A673 (cell line): ENCODE results near the gene TCF7L2. TPM values are rescaled to one million over a fixed set of nuclear protein-coding genes. Genes with fewer than 3 reads are reported as not detected.

Experiments used
- BruUV-seq: library from RNA; stranded (reverse); fragments of 400-500 nt; replicated peaks from 2 replicates; lab custom pipeline; 2021; lab: Mats Ljungman, UMichigan
- CTCF ChIA-PET: fragments of 300-600 bp; sonication (Branson Sonifier 250); formaldehyde crosslinking; loops from one replicate; lab custom pipeline; 2022; ENCODE audit warnings: antibody characterized with exemption; lab: Charles Lee
- POLR2A ChIA-PET: fragments of 300-600 bp; sonication (Branson Sonifier 250); formaldehyde crosslinking; loops from one replicate; lab custom pipeline; 2022; ENCODE audit warnings: antibody characterized with exemption; ENCODE audit not compliant: low non-redundant PET; lab: Charles Lee
- DNase-seq: peaks from one replicate; pipeline ENCODE4 v3.0.0-alpha.2; 2015; ENCODE audit warnings: low spot score
- H3K27ac ChIP-seq: fragments of 200-600 bp; sonication (generic); 2 replicates; pipeline ENCODE4 v1.5.1; 2016; ENCODE audit warnings: mixed run types, low read depth, mild to moderate bottlenecking, mixed read lengths, antibody characterized with exemption, low read length; ENCODE audit not compliant: poor library complexity, severe bottlenecking
- H3K27me3 ChIP-seq: fragments of 200-600 bp; sonication (generic); replicated peaks from 2 replicates; pipeline ENCODE4 v1.6.1; 2017; ENCODE audit warnings: mixed run types, low read depth, mild to moderate bottlenecking, mixed read lengths, antibody characterized with exemption, low read length; ENCODE audit not compliant: insufficient read depth, poor library complexity
- H3K36me3 ChIP-seq: fragments of 200-600 bp; sonication (generic); 2 replicates; pipeline ENCODE4 v1.6.1; 2016; ENCODE audit warnings: mixed run types, mild to moderate bottlenecking, mixed read lengths, antibody characterized with exemption, low read length; ENCODE audit not compliant: insufficient read depth, poor library complexity, severe bottlenecking
- H3K4me1 ChIP-seq: fragments of 200-600 bp; sonication (generic); 2 replicates; pipeline ENCODE4 v1.6.1; 2017; ENCODE audit warnings: mixed run types, mild to moderate bottlenecking, mixed read lengths, antibody characterized with exemption, low read length; ENCODE audit not compliant: insufficient read depth, poor library complexity, severe bottlenecking
- H3K4me3 ChIP-seq: fragments of 200-600 bp; sonication (generic); 2 replicates; pipeline ENCODE4 v1.5.1; 2016; ENCODE audit warnings: low read depth, mixed run types, mild to moderate bottlenecking, mixed read lengths, low read length; ENCODE audit not compliant: poor library complexity, severe bottlenecking
- H3K9me3 ChIP-seq: fragments of 200-600 bp; sonication (generic); 2 replicates; pipeline ENCODE4 v1.6.1; 2016; ENCODE audit warnings: mixed run types, low read depth, mild to moderate bottlenecking, mixed read lengths, antibody characterized with exemption, low read length; ENCODE audit not compliant: poor library complexity, severe bottlenecking
- CTCF ChIP-seq: fragments of 300-800, 200-600 bp; sonication (generic); conservative IDR thresholded peaks from 2 replicates; pipeline ENCODE4 v1.5.1; 2017; ENCODE audit warnings: low read depth, mild to moderate bottlenecking, antibody characterized with exemption, low read length, moderate library complexity, mixed read lengths
- EZH2 ChIP-seq: fragments of 200-600 bp; sonication (generic); IDR thresholded peaks from 2 replicates; pipeline ENCODE4 v1.6.1; 2017; ENCODE audit warnings: borderline replicate concordance, low read depth, mild to moderate bottlenecking, mixed read lengths, antibody characterized with exemption, low read length; ENCODE audit not compliant: poor library complexity, severe bottlenecking
- intact Hi-C: fragments of 100-400 bp; cut with micrococcal nuclease; formaldehyde crosslinking; loops from one replicate; pipeline ENCODE4 v1.10.0; 2022; ENCODE audit not compliant: unreplicated experiment
- total RNA-seq: library from RNA; stranded (reverse); gene quantifications from 2 replicates; pipeline ENCODE4 v1.2.3, GENCODE V29; 2021

TCF7L2 gene
- total RNA-seq, 1 experiment from 2014 or later, result 16.8 TPM

GRCh38 chr10:112989826-112990225 lies 39.8 kb downstream of the TCF7L2 start:
- Histone ChIP-seq H3K36me3 (no peaks in the 10 kb centered on the region), H3K4me3 (no peak overlapping the region), H3K4me1 (peaks cover 16% of the 10 kb centered on the region), H3K27me3 (no peaks in the 10 kb centered on the region), H3K27ac (no peak overlapping the region), H3K9me3 (no peaks in the 10 kb centered on the region)
- CTCF ChIA-PET, result no interaction called here
- intact Hi-C loops, result no loop called here
- BruUV-seq, result no TSS peak
- DNase-seq, result no peak
- POLR2A ChIA-PET, result no interaction called here
- TF ChIP-seq EZH2 (no peak), CTCF (no peak)

GRCh38 chr10:112990271-112990670 lies 40.2 kb downstream of the TCF7L2 start:
- POLR2A ChIA-PET, result no interaction called here
- no TSS peak for BruUV-seq
- intact Hi-C loops, result no loop called here
- Histone ChIP-seq H3K27ac (no peak overlapping the region), H3K27me3 (no peaks in the 10 kb centered on the region), H3K36me3 (no peaks in the 10 kb centered on the region), H3K4me3 (no peak overlapping the region), H3K4me1 (peaks cover 12% of the 10 kb centered on the region), H3K9me3 (no peaks in the 10 kb centered on the region)
- TF ChIP-seq EZH2, result no peak
- no peak for TF ChIP-seq CTCF
- CTCF ChIA-PET, result no interaction called here
- no peak for DNase-seq

GRCh38 chr10:112991888-112992491 lies 41.9 kb downstream of the TCF7L2 start:
- ChIA-PET CTCF (no interaction called here), POLR2A (no interaction called here)
- Histone ChIP-seq H3K27ac (no peak overlapping the region), H3K36me3 (no peaks in the 10 kb centered on the region), H3K9me3 (no peaks in the 10 kb centered on the region), H3K27me3 (no peaks in the 10 kb centered on the region), H3K4me1 (no peaks in the 10 kb centered on the region), H3K4me3 (no peak overlapping the region)
- no TSS peak for BruUV-seq
- no peak for DNase-seq
- TF ChIP-seq CTCF (no peak), EZH2 (no peak)
- intact Hi-C loops, result no loop called here
